NT2/D1 (cell line): ENCODE results near the gene EVI5L.
A peak's percentile ranks its signal among the peaks of the same experiment; 100 is the strongest.
"Not testable (repeated sequence)": the region's sequence is repeated elsewhere in the genome, so short reads cannot be mapped to it uniquely, and the experiment has no call there.

Experiments
- DNase-seq: peaks from one replicate; pipeline ENCODE4 v3.0.0-alpha.2; 2011; ENCODE audit warnings: low read depth, low spot score
- H3K27me3 ChIP-seq: 2 replicates; pipeline ENCODE4 v1.6.0; 2011; ENCODE audit warnings: mild to moderate bottlenecking; ENCODE audit not compliant: insufficient read length, insufficient read depth
- H3K36me3 ChIP-seq: 2 replicates; pipeline ENCODE4 v1.6.1; 2011; ENCODE audit warnings: mild to moderate bottlenecking, low read length, mixed read lengths; ENCODE audit not compliant: insufficient read depth, insufficient read length
- H3K4me1 ChIP-seq: 2 replicates; pipeline ENCODE4 v1.5.1; 2011; ENCODE audit not compliant: insufficient read depth, insufficient read length
- H3K4me3 ChIP-seq: 2 replicates; pipeline ENCODE4 v1.5.1; 2011; ENCODE audit warnings: low read depth; ENCODE audit not compliant: insufficient read length
- H3K9ac ChIP-seq: 2 replicates; pipeline ENCODE4 v1.6.0; 2011; ENCODE audit warnings: low read depth; ENCODE audit not compliant: insufficient read length
- H3K9me3 ChIP-seq: 2 replicates; pipeline ENCODE4 v1.5.1; 2011; ENCODE audit warnings: mild to moderate bottlenecking, low read length; ENCODE audit not compliant: insufficient read depth
- SUZ12 ChIP-seq: IDR thresholded peaks from 2 replicates; pipeline ENCODE4 v1.6.1; 2011; ENCODE audit not compliant: insufficient read length, insufficient read depth; ENCODE audit errors: extremely low read depth
- YY1 ChIP-seq: IDR thresholded peaks from 2 replicates; pipeline ENCODE4 v1.6.1; 2011; ENCODE audit not compliant: insufficient read length, insufficient read depth
- ZNF274 ChIP-seq: IDR thresholded peaks from 2 replicates; pipeline ENCODE4 v1.6.1; 2011; ENCODE audit warnings: mild to moderate bottlenecking, low read depth, low read length

Gene EVI5L

DNA sequence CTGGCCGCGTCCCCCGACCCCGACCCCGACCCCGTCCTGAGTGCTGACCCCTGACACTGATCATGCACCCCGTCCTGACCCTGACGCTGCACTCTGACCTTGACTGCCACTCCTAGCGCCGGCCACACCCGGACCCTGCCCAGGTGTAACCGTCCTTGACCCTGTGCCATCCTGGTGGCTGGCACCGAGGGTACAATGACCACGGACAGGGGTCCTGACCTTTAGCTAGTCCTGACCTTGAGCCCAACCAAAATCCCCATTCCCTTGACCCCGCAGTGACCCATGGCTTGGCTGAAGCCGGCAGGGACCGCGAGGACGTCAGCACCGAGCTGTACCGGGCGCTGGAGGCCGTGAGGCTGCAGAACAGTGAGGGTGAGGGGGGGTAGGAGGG, 41.1 kb upstream of the EVI5L start:
- H3K4me3 ChIP-seq = peak overlapping the region; percentile 22
- H3K9me3 ChIP-seq = no peaks in the 10 kb centered on the region
- peaks cover 15% of the 10 kb centered on the region for H3K4me1 ChIP-seq
- TF ChIP-seq YY1 (no peak), SUZ12 (peak; percentile 87)
- DNase-seq = no peak
- H3K36me3 ChIP-seq = no peaks in the 10 kb centered on the region
- peaks cover 82% of the 10 kb centered on the region for H3K27me3 ChIP-seq
- H3K9ac ChIP-seq = no peak overlapping the region

GRCh38 chr19:7789447-7789846, 40.6 kb upstream of the EVI5L start:
- no peaks in the 10 kb centered on the region for H3K9me3 ChIP-seq
- H3K9ac ChIP-seq = no peak overlapping the region
- H3K4me3 ChIP-seq = peak overlapping the region; percentile 22
- TF ChIP-seq YY1 (no peak), SUZ12 (no peak), ZNF274 (no peak)
- no peak for DNase-seq
- H3K4me1 ChIP-seq = peaks cover 15% of the 10 kb centered on the region
- peaks cover 78% of the 10 kb centered on the region for H3K27me3 ChIP-seq
- H3K36me3 ChIP-seq = no peaks in the 10 kb centered on the region

GRCh38 chr19:7790416-7790815, 39.6 kb upstream of the EVI5L start:
- Histone ChIP-seq H3K9ac (no peak overlapping the region), H3K4me1 (peaks cover 15% of the 10 kb centered on the region), H3K27me3 (peaks cover 69% of the 10 kb centered on the region), H3K9me3 (no peaks in the 10 kb centered on the region), H3K4me3 (no peak overlapping the region), H3K36me3 (no peaks in the 10 kb centered on the region)
- DNase-seq = no peak
- no peak for TF ChIP-seq YY1

DNA sequence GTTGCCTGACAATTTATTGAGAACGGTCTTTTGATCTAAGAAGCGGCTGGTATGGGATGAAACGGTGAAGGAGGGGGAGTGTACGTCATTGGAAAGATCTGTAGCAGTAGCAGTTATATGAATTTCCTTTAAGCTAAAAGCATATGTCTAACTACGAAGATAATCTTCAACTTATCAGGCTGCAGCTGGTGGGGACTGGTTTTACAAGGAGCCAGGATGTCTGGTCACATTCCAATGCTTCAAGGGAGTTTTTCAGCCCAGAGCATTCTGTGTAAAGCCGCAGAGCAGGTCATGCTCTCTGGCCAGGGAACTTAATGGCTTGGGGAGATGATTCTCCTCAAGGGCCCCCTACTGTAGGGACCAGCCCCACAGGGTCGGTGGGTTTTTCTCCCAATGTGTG, 37.7 kb upstream of the EVI5L start:
- H3K27me3 ChIP-seq = peaks cover 54% of the 10 kb centered on the region
- H3K4me1 ChIP-seq = peaks cover 14% of the 10 kb centered on the region
- no peak for TF ChIP-seq ZNF274
- TF ChIP-seq YY1 = no peak
- TF ChIP-seq SUZ12 = no peak
- H3K36me3 ChIP-seq = no peaks in the 10 kb centered on the region
- DNase-seq = no peak
- no peak overlapping the region for H3K9ac ChIP-seq
- H3K9me3 ChIP-seq = no peaks in the 10 kb centered on the region
- no peak overlapping the region for H3K4me3 ChIP-seq

DNA sequence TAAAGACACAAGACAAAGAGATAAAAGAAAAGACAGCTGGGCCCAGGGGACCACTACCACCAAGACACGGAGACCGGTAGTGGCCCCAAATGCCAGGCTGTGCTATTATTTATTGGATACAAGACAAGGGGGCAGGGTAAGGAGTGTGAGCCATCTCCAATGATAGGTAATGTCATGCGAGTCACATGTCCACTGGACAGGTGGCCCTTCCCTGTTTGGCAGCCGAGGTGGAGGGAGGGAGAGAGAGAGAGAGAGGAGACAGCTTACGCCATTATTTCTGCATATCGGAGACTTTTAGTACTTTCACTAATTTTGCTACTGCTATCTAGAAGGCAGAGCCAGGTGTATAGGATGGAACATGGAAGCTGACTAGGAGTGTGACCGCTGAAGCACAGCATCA, 37.3 kb upstream of the EVI5L start:
- H3K9ac ChIP-seq, H3K4me3 ChIP-seq, DNase-seq, H3K36me3 ChIP-seq, H3K9me3 ChIP-seq: not testable (repeated sequence)
- Histone ChIP-seq H3K4me1 (peaks cover 12% of the 10 kb centered on the region), H3K27me3 (peaks cover 50% of the 10 kb centered on the region)

DNA sequence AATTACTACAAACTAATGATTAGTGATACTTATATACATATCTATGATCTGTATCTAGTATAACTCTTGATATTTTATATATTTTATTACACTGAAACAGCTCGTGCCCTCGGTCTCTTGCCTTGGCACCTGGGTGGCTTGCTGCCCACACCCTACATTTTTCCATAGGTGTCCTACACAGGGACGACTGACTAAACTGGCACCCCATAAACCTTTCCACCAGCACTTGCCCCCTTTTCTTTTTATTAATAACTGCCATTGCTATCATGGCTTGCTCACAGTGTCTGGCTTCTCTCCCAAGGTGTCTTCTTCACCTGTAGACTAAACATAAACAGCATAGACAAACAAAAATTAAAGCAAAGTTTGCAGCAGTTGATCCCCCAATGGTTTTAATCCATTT, 36.5 kb upstream of the EVI5L start:
- H3K9me3 ChIP-seq = no peaks in the 10 kb centered on the region
- H3K4me1 ChIP-seq = peaks cover 4% of the 10 kb centered on the region
- H3K9ac ChIP-seq = no peak overlapping the region
- H3K4me3 ChIP-seq = no peak overlapping the region
- H3K27me3 ChIP-seq = peaks cover 42% of the 10 kb centered on the region
- no peak for DNase-seq
- H3K36me3 ChIP-seq = no peaks in the 10 kb centered on the region
- TF ChIP-seq YY1 (no peak), SUZ12 (no peak), ZNF274 (no peak)

- no peak overlapping the region for H3K4me3 ChIP-seq
- H3K9ac ChIP-seq = no peak overlapping the region
- DNase-seq = no peak
- no peaks in the 10 kb centered on the region for H3K4me1 ChIP-seq
- no peaks in the 10 kb centered on the region for H3K36me3 ChIP-seq
- peaks cover 24% of the 10 kb centered on the region for H3K27me3 ChIP-seq
- H3K9me3 ChIP-seq = 0 out of 2 replicates have a peak, but pooled peaks cover 3% of the 10 kb centered on the region
- TF ChIP-seq SUZ12 = no peak
Measured at GRCh38 chr19:7795555-7796161, 34.4 kb upstream of the EVI5L start.
